ENCODE results near the gene MVB12A.

MVB12A gene

DNA sequence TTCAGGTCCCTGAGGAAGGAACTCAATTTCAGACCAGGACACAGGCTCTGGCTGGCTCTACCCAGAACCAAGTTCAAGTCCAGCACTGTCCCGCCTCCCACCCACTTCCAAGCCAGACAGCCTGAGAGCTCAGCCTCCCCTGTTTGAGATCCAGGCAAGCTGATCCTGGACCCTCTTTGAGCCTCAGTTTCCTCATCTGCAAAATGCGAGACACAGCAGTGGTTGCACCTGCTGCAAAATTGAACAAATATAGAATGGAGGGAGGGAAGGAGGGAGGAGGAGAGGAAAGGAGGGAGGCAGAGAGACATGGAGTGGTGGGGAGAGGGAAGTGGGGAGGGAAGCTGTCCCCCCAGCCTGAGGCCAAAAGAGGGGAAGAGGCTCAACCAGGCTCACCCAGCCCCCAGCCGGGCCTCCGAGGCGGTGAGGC, 27.9 kb downstream of the MVB12A start:
- no peak for DNase-seq

DNA sequence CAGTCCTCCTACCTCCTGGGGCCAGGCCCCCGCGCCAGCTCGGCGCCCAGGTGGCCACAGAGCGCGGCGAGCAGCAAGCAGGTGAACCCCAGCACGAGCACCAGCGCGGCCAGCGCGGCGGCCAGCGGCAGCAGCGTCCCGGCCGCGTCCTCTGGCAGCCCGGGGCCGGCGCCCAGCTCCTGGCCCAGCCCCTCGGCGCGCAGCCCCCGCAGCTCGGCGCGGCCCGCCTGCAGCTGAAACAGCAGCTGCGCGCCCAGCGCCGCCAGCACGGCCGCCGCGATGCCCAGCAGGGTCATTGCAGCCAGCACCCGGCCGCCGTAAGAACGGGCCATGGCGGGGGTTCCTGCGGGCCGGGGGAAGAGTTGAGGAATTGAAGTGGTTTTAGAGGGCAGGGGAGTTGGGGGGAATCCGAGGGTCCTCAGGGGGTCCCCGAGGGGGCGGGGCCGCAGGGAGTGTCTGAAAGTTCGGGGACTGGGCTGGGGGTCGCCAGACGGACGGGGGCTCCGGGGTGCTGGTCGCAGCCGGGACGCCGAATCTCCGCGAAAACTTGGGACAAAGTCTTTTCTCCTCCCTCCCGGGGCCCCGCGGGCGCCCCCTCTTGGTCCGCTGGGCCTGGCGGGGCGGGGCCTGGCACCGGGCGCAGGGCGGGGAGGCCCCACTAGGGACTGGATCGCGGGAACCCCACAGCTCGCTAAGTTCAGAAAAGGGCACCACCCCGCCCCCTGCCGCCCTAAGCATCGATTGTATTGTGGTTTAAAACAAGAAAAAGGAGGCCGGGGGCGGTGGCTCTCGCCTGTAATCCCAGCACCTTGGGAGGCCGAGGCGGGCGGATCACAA, 28.5 kb downstream of the MVB12A start, which contains the start of gene TMEM221:
TMEM221 (minus strand) TSS at position 538 of the 837 bp plus-strand sequence; CDS start at position 332, 206 bp downstream.
- peak; percentile 57 to 59 for DNase-seq

DNA sequence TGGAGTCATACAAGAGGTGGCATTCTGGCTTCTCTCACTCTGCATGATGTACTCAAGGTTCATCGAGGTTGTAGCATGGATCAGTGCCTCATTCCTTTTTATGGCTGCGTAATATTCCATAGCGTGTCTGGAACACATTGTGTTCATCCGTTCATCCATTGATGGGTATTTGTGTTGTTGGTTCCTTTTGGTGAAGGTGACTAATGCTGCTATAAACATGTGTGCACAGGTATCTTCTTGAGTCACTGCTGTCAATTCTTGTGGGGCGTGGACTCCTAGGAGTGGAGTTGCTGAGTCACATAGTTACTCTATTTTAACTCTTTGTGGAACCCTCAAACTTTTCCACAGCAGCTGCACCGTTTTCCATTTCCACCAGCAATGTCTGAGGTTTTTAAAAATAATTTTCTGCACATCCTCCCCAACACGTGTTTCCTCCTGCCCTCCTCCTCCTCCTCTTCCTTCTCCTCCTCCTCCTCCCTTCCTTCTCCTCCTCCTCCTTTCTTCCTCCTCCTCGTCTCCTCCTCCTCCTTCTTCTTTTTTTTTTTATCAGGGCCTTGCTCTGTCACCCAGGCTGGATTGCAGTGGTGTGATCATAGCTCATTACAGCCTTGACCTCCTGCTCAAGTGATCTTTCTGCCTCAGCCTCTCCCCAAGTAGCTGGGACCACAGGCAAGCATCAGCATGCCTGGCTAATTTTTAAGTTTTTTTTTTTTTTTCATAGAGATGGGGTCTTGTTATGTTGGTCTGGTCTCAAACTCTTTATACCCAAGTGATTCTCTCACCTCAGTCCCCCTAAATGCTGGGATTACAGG, 30.6 kb downstream of the MVB12A start:
- DNase-seq, result no peak

DNA sequence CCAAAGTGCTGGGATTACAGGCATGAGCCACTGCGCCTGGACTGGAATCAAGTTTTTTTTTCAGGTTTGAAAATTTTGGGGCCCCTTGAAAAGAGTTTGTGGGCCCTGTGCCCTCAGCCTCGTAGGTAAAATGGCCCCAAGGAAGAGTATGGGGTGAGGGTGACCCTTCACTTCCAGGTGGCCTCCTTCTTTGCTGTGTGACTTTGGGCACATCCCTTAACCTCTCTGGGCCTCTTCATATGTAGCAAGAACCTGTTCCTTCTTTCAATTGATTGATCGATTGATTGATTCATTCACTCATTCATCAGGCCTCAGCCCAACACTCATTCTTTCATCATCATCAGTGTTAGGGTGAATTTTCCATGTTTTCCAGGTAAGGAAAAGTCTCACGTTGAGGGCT, 32.0 kb downstream of the MVB12A start:
- DNase-seq, result no peak

DNA sequence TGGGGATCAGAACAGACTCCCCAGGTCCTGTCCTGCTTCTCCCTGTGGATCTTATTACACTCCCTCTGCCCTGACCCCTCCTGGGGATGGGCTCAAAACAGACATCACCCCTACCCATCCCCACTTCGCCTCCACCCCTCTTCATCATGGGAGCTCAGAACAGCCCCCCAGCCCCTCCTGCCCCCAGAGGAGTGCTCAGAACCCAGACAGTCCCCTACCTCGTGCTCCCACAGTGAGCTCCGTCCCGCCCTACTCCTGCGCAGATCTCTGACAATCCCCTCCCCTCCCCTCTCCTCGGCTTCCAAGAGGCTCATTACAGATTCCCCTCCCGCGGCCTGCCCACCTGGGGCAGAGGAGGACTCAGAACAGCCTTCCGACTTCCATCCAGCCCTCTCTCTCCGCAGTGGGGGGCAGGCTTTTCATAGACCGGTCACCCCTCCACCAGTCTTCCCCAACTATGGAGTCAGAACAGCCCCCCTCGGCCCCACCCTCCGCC, 34.8 kb downstream of the MVB12A start:
- DNase-seq, result no peak

DNA sequence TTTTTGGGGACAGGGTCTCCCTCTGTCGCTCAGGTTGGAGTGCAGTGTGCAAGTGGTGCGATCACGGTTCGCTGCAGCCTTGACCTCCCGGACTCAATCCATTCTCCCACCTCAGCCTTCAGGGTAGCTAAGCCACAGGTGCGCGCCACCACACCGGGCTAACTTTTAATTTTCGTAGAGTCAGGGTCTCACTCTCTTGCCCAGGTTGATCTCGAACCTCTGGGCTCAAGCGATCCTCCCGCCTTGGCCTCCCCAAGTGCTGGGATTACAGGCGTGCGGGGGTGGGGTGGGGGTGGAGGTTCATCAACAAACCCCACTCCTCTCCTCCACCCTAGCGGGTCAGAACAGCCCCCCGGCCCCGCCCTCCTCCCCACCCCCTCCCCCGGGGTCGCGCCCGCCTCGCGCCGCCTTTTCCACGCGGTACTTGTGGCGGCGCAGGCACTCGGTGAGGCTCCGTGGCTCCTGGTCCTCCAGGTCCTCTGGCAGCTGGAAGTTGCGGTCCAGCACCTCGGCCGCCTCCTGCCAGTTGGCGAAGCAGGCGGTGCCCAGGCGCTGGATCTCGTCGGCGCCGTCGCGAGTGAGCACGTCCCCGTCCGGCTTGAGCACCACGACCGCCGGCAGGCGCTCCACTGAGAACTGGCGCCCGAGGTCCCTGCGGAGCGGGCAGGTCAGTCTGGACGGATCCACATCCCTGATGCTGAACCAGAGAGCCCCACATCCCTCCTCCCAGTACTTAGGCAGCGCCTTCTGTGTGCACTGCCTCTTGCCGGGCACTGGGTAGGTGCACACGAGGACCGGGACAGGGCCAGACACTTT, 35.7 kb downstream of the MVB12A start:
- DNase-seq, result no peak

DNA sequence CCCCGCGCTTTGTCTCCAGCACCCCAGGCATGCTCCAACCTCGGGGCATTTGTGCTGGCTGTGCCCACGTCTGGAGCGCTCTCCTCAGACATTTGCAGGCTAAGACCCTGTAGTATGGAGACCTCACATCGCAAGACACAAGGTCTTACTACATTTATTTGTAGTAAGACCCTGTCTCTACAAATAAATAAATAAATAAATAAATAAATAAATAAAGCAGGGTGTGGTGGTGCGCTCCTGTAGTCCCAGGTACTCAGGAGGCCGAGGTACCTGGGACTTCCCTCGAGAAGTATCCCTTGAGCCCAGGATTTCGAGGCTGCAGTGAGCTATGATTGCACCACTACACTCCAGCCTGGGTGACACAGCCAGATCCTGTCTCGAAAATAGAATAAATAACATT, 36.3 kb downstream of the MVB12A start:
- no peak for DNase-seq

- no peak for DNase-seq
Observed at GRCh38 chr19:17457616-17458015, 37.8 kb downstream of the MVB12A start.

- DNase-seq, result no peak
Observed at GRCh38 chr19:17458970-17459369, 39.1 kb downstream of the MVB12A start.

DNA sequence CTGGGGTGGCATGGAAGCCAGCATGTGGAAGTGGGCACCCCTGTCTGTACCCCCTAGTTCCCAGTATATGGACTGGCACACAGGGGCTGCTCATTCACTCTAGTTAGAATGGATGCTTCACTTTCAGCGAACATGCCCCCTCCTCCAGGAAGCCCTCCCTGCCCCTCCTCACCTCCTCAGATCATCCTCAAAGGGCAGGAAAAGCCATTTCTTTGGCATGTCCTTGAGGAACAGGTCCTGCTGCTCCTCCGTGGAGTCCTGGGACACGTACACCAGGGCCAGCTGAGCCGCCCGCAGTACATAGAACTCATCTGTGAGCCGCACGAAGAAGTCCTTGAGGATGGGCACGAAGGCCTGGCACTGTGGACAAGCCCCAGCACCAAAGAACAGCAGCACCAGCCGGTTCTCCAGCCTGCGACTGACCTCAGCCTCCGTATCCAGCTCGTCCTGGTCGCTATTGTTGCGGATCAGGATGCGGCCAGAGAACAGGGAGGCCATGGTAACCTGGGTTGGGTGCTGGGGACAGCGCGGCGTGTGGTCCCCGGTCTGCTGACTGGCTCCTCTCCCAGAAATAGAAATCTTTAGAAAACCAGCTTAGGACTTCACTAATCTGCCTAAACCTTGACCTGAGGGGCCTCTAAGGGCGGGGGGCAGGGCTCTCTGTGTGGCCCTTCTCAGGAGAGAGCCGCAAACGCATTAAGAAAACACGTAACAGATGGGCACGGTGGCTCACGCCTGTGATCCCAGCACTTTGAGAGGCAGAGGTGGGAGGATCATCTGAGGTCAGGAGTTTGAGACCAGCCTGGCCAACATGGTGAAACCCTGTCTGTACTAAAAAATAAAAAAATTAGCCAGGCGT, 40.8 kb downstream of the MVB12A start, which contains the start of gene NXNL1:
NXNL1 (minus strand) TSS at position 555 of the 859 bp plus-strand sequence; CDS start at position 498, 57 bp downstream.
- no peak for DNase-seq

DNA sequence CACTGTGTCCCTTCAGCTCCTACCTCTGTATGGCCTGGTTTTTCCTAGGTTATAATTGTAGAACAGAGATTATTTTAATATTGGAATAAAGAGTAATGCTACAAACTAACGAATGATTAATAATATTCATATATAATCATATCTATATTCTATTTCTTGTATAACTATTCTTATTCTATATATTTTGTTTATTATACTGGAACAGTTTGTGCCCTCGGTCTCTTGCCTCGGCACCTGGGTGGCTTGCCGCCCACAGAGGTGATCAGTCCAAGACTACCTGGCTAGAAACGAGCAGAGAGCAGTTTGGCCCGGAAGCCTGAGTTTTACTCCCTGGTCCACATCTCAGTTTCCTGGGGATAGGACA, 46.6 kb downstream of the MVB12A start:
- DNase-seq, result no peak

DNA sequence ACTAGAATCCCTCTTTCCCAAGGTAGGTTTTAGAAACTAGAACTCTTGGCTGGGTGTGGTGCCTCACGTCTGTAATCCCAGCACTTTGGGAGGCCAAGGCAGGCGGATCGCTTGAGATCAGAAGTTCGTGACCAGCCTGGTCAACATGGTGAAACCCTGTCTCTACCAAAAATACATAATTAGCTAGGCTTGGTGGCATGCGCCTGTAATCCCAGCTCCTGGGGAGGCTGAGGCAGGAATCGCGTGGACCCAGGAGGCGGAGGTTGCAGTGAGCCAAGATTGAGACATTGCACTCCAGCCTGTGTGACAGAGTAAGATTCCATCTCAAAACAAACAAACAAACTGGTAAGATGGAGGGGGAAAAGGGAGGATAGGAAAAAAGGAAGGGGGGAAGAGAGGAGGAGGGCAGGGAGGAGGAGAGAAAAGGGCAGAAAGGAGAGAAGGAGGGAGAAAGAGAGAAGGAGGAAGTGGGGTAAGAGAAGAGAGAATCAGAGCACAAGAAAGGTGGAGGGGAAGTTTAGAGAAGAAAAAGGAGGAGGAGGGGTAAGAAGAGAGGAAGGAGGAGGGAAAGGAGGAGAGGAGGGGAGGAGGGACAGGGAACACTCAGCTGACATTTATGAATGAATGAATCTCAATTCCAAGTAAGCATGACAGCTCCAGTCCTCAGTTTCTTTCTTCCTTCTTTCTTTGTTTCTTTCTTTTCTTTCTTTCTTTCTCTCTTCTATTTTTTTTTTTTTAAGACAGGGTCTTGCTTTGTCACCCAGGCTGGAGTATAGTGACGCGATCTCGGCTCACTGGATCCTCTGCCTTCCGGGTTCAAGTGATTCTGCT, 47.8 kb downstream of the MVB12A start:
- no peak for DNase-seq

GRCh38 chr19:17468302-17469091, 48.6 kb downstream of the MVB12A start:
- DNase-seq, result no peak

- no peak for DNase-seq
Observed at GRCh38 chr19:17469092-17469480, 49.2 kb downstream of the MVB12A start.

DNA sequence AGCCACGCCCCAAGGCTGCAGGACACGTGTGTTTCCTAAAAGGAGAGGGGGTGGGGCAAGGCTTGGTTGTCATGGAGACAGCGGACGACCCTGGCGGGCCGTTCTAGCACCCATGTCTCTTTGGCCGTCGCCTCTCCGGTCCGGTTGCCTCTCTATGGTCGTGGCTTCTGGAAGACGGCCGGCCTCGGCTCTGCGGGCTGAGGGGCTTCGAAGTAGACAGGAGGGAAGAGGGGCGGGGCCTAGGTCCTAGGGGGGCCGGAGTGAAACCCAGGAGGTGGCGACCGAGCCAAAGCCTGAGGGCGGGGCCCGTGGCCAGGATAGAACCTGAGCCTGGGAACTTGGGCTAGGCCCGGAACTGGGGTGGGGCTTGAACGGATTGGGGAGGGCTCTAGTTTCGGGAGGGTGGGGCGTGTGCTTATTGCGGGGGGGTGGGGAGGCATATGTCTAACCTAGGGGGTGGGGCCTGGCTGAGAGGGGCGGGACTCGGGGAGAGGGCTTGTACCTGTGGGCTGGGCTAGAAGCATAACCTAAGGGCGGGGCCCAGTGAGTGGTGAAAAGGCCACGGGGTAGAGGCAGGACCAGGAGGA, 49.7 kb downstream of the MVB12A start:
- peak; percentile 95 for DNase-seq

DNA sequence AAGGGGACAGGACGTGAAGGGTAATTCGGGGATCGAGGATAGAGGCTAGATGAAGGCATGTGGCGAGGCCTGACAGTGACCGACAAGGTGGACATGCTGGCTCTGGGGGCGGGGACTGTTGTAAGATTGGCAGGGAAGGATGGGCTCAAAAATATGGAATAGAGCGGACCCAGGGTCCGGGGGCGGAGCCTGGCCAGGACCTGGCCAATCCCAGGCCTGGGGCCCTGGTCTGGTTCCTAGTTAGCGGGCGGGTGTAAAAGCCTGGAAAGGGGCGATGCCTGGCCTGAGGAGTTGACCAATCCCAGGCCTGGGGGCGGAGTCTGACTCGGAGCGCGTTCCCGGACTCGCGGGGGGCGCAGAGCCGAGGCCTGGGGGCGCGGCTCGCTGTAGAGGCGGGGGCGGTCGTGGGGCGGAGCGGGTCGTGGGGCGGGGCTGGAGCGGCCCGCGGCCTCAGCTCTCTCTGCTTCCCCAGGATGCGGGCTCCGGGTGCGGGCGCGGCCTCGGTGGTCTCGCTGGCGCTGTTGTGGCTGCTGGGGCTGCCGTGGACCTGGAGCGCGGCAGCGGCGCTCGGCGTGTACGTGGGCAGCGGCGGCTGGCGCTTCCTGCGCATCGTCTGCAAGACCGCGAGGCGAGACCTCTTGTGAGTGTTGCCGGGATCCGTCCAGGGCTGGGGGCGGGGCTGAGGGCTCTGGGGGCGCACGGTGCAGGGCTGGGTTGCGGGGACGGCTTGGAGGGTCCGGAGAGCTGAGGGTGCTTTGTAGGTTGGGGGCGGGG, 50.4 kb downstream of the MVB12A start, which contains the start of gene SLC27A1:
SLC27A1 (plus strand) TSS at position 457 of the 774 bp plus-strand sequence; CDS start at position 474, 17 bp downstream.
- peak; percentile 93 to 95 for DNase-seq

- no peak for DNase-seq
Observed at GRCh38 chr19:17471410-17472125, 51.7 kb downstream of the MVB12A start.

DNA sequence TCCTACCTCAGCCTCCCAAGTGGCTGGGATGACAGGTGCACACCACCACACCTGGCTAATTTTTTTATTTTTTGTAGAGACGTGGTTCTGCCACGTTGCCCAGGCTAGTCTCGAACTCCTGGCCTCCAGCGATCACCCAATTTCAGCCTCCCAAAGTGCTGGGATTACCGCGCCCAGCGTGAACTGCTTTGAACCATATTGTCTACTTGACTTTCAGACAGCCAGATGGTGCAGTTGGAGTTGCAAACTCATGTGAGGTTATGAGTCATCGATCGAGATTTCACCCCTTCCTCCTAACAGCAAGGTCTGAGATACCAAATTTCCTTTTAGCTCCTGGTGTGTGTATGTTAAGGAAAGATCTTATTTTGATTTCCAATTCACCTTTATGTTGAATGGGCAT, 53.2 kb downstream of the MVB12A start:
- DNase-seq, result peak in 1 of 2 donors; percentile 43

Measured in CD4-positive, alpha-beta T cell treated with Interleukin-1 beta for 1 hour (primary cell).